HCT116 (cell line): Measurements from ENCODE around the gene ERFE. TPM values are rescaled to one million over a fixed set of nuclear protein-coding genes. Genes with fewer than 3 reads are reported as not detected.
"Not testable (repeated sequence)": the region's sequence is repeated elsewhere in the genome, so short reads cannot be mapped to it uniquely, and the experiment has no call there.

Experiments
- ATAC-seq: fragments of 200-7000 bp; cut with Tn5 transposase; 2 replicates; pipeline ENCODE4 v1.9.1; 2020; ENCODE audit warnings: mild to moderate bottlenecking, moderate library complexity
- BruUV-seq: library from RNA; stranded (reverse); fragments of 400-500 nt; replicated peaks from 2 replicates; lab custom pipeline; 2021; lab: Mats Ljungman, UMichigan
- CTCF ChIA-PET: fragments of 300-600 bp; sonication (Branson Sonifier 250); formaldehyde crosslinking; loops from one replicate; lab custom pipeline; 2021; ENCODE audit warnings: antibody characterized with exemption; lab: Charles Lee
- POLR2A ChIA-PET: fragments of 300-600, 350-600 bp; sonication (Branson Sonifier 250); formaldehyde crosslinking; loops from one replicate; lab custom pipeline; 2021; ENCODE audit warnings: antibody characterized with exemption; lab: Charles Lee
- RAD21 ChIA-PET, 2 experiments: fragments of 300-600 bp; sonication (Branson Sonifier 250); formaldehyde crosslinking; loops; one replicate each; lab custom pipeline; 2023; ENCODE audit warnings: low total read pairs in 2 of 2; ENCODE audit not compliant: uncharacterized antibody in 2 of 2, unreplicated experiment in 2 of 2, low non-redundant PET in 1 of 2; lab: Charles Lee
- DNase-seq: peaks from one replicate; pipeline ENCODE4 v3.0.0-alpha.2; 2010; ENCODE audit warnings: low read depth, low spot score
- H2AFZ ChIP-seq: fragments of 200-600 bp; shearing (Covaris generic), sonication (generic); 2 replicates; pipeline ENCODE4 v1.6.1; 2017; ENCODE audit warnings: low read depth, mixed run types, mixed read lengths, antibody characterized with exemption, low read length; ENCODE audit not compliant: poor library complexity, severe bottlenecking
- H3K27ac ChIP-seq: 2 replicates; pipeline ENCODE4 v1.5.1; 2012; ENCODE audit warnings: low read depth, low read length
- H3K27me3 ChIP-seq: fragments of 200-600 bp; sonication (generic); 2 replicates; pipeline ENCODE4 v1.6.1; 2016; ENCODE audit warnings: mixed run types, low read length, mixed read lengths; ENCODE audit not compliant: insufficient read depth
- H3K36me3 ChIP-seq, 2 experiments: fragments of 200-500 bp in 1 of 2; fragments of 200-600 bp in 1 of 2; sonication (Bioruptor generic) in 1 of 2; sonication (generic) in 1 of 2; 2 replicates each; pipeline versions ENCODE4 v1.5.1 to v1.6.1; 2014 to 2016; ENCODE audit warnings: low read length in 2 of 2, inconsistent platforms in 1 of 2, mixed read lengths in 1 of 2, mixed run types in 1 of 2; ENCODE audit not compliant: insufficient read depth in 2 of 2, control insufficient read depth in 1 of 2
- H3K4me1 ChIP-seq, 2 experiments: fragments of 200-600 bp in 1 of 2; sonication (generic) in 1 of 2; 2 replicates each; pipeline versions ENCODE4 v1.5.1 to v1.6.1; 2012 to 2017; ENCODE audit warnings: low read length in 2 of 2, inconsistent platforms in 1 of 2, mild to moderate bottlenecking in 1 of 2, mixed read lengths in 1 of 2, mixed run types in 1 of 2, moderate library complexity in 1 of 2; ENCODE audit not compliant: insufficient read depth in 2 of 2, control insufficient read depth in 1 of 2
- H3K4me2 ChIP-seq: fragments of 200-600 bp; sonication (generic); 2 replicates; pipeline ENCODE4 v1.6.1; 2017; ENCODE audit warnings: mixed run types, low read length, mixed read lengths
- H3K4me3 ChIP-seq, 2 experiments: fragments of 200-600 bp in 1 of 2; sonication (generic) in 1 of 2; replicated peaks in 1 of 2; 2 replicates each; pipeline ENCODE4 v1.5.1; 2011 to 2016; ENCODE audit warnings: low read length in 2 of 2, control low read depth in 1 of 2, low read depth in 1 of 2, mild to moderate bottlenecking in 1 of 2, mixed read lengths in 1 of 2, mixed run types in 1 of 2
- H3K79me2 ChIP-seq: fragments of 200-600 bp; sonication (generic); 2 replicates; pipeline ENCODE4 v1.6.1; 2017; ENCODE audit warnings: mild to moderate bottlenecking, mixed run types, low read length, moderate library complexity, mixed read lengths; ENCODE audit not compliant: insufficient read depth
- H3K9ac ChIP-seq: fragments of 200-600 bp; sonication (generic); 2 replicates; pipeline ENCODE4 v1.6.1; 2016; ENCODE audit warnings: low read length, mixed read lengths
- H3K9me2 ChIP-seq: fragments of 200-600 bp; sonication (generic), shearing (Covaris generic); 2 replicates; pipeline ENCODE4 v1.6.1; 2017; ENCODE audit warnings: mixed run types, mild to moderate bottlenecking, moderate library complexity; ENCODE audit not compliant: insufficient read depth
- H3K9me3 ChIP-seq, 2 experiments: fragments of 200-500 bp in 1 of 2; fragments of 200-600 bp in 1 of 2; sonication (Bioruptor generic) in 1 of 2; sonication (generic) in 1 of 2; 2 replicates each; pipeline ENCODE4 v1.6.1; 2014 to 2017; ENCODE audit warnings: low read length in 2 of 2, mixed read lengths in 2 of 2, inconsistent platforms in 1 of 2, low read depth in 1 of 2, mild to moderate bottlenecking in 1 of 2, mixed run types in 1 of 2, moderate library complexity in 1 of 2; ENCODE audit not compliant: control insufficient read depth in 1 of 2, insufficient read depth in 1 of 2
- H4K20me1 ChIP-seq: fragments of 200-600 bp; sonication (generic), shearing (Covaris generic); 2 replicates; pipeline ENCODE4 v1.6.1; 2017; ENCODE audit warnings: mixed run types, mild to moderate bottlenecking, moderate library complexity; ENCODE audit not compliant: insufficient read depth
- ATF3 ChIP-seq: IDR thresholded peaks from 2 replicates; pipeline ENCODE4 v1.6.1; 2012
- CBX3 ChIP-seq: IDR thresholded peaks from 2 replicates; pipeline ENCODE4 v1.6.1; 2012; ENCODE audit warnings: low read depth
- EGR1 ChIP-seq: IDR thresholded peaks from 2 replicates; pipeline ENCODE4 v1.6.1; 2012; ENCODE audit warnings: low read depth
- EZH2 ChIP-seq: fragments of 200-600 bp; sonication (generic); IDR thresholded peaks from 2 replicates; pipeline ENCODE4 v1.6.1; 2017; ENCODE audit warnings: antibody characterized with exemption, mixed run types
- EZH2phosphoT487 ChIP-seq: fragments of 200-600 bp; IDR thresholded peaks from 2 replicates; pipeline ENCODE4 v1.6.1; 2018; ENCODE audit warnings: antibody characterized with exemption, borderline replicate concordance
- FOSL1 ChIP-seq: IDR thresholded peaks from 2 replicates; pipeline ENCODE4 v1.6.1; 2012; ENCODE audit warnings: low read depth
- POLR2A ChIP-seq: IDR thresholded peaks from 2 replicates; pipeline ENCODE4 v1.7.0; 2011; ENCODE audit warnings: borderline replicate concordance; ENCODE audit not compliant: insufficient read depth, insufficient read length; ENCODE audit errors: extremely low read depth
- POLR2AphosphoS5 ChIP-seq: IDR thresholded peaks from 2 replicates; pipeline ENCODE4 v1.6.1; 2011; ENCODE audit warnings: mild to moderate bottlenecking, low read depth, low read length, moderate library complexity
- RAD21 ChIP-seq: IDR thresholded peaks from 2 replicates; pipeline ENCODE4 v1.6.1; 2012; ENCODE audit warnings: low read depth, mild to moderate bottlenecking
- SRF ChIP-seq: IDR thresholded peaks from 2 replicates; pipeline ENCODE4 v1.6.1; 2012; ENCODE audit warnings: low read depth
- intact Hi-C: fragments of 100-400 bp; cut with micrococcal nuclease; formaldehyde crosslinking; loops from 2 replicates; pipeline ENCODE4 v1.10.0; 2022
- total RNA-seq: library from RNA; stranded (reverse); gene quantifications from one replicate; pipeline ENCODE4 v1.2.1, GENCODE V29; 2021; ENCODE audit not compliant: unreplicated experiment

ERFE gene
- total RNA-seq, 1 experiment from 2014 or later: 17.3 TPM

DNA sequence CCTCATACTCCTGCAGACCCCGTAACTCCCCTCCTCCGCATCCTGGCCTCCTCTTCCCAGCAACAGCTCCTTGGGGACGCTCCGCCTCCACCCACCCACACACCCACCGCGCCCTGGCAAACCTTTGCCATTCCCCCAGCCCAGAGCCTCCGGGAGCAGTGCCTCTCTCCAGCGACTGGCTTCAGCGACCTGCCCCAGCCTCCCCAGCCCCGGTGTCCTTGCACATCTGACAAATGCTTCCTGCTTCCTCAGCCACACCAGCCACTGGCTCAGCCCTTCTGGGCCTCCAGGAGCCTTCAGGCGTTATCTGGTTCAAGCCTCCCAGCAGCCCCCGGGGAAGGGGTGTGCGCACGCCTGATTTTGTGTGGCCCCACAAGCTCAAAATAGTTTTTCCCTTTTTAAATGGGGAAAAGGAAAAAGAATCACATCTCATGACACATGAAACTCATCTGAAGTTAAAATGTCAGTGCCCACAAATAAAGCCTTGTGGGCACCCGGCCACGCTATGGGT is 44.4 kb upstream of the ERFE start (continued):
- no peak for TF ChIP-seq CBX3

- Histone ChIP-seq H4K20me1 (no peaks in the 10 kb centered on the region), H3K4me2 (no peak overlapping the region), H3K4me1 (peaks cover 0 to 3% of the 10 kb centered on the region in 2 experiments; a peak in 1 of 4 replicates), H3K79me2 (no peaks in the 10 kb centered on the region), H3K27ac (no peak overlapping the region), H3K4me3 (no peak overlapping the region), H2AFZ (no peak overlapping the region), H3K9me3 (no peaks in the 10 kb centered on the region), H3K36me3 (no peaks in the 10 kb centered on the region), H3K9ac (no peak overlapping the region), H3K9me2 (no peaks in the 10 kb centered on the region), H3K27me3 (no peaks in the 10 kb centered on the region; the same call in 1 of the 2 replicates)
- ATAC-seq (no peak), DNase-seq (no peak)
- intact Hi-C loops: no loop called here
- CTCF ChIA-PET: no interaction called here
- TF ChIP-seq FOSL1 (no peak), POLR2AphosphoS5 (no peak), CBX3 (no peak), POLR2A (no peak), SRF (no peak), RAD21 (no peak), EZH2phosphoT487 (no peak), EZH2 (no peak), EGR1 (no peak), ATF3 (no peak)
- BruUV-seq: no TSS peak
- RAD21 ChIA-PET: no interaction called here
- POLR2A ChIA-PET: no interaction called here
These were observed 43.7 kb upstream of the ERFE start for GRCh38 chr2:238114851-238115660.

GRCh38 chr2:238115709-238116108 is 43.1 kb upstream of the ERFE start:
- H3K9me3 ChIP-seq, H3K4me3 ChIP-seq, intact Hi-C loops, H3K27me3 ChIP-seq, DNase-seq, BruUV-seq, H3K4me1 ChIP-seq, H3K4me2 ChIP-seq, CTCF ChIA-PET, H3K27ac ChIP-seq, ATAC-seq, H2AFZ ChIP-seq, H3K9me2 ChIP-seq, RAD21 ChIA-PET, H3K36me3 ChIP-seq, POLR2A ChIA-PET, H4K20me1 ChIP-seq, H3K79me2 ChIP-seq, H3K9ac ChIP-seq: not testable (repeated sequence)
